Kidney (tissue), 14 donors: ENCODE data around the gene TPPP. TPM values are rescaled to one million over a fixed set of nuclear protein-coding genes. Genes with fewer than 3 reads are reported as not detected.
"Not testable (repeated sequence)": the region's sequence is repeated elsewhere in the genome, so short reads cannot be mapped to it uniquely, and the experiment has no call there.

Experiments
- DNase-seq, 5 donors: peaks; one replicate each; pipeline ENCODE4 v3.0.0-alpha.2; 2013 to 2020
- FAIRE-seq: peaks from 2 replicates; lab custom pipeline; 2012; peaks lifted over from hg19 to GRCh38; lab: Jason Lieb, UNC
- H3K27ac ChIP-seq, 2 donors: one replicate each; pipeline ENCODE4 v1.7.0; 2013; ENCODE audit warnings: low read depth in 2 of 2, low read length in 2 of 2, inconsistent platforms in 1 of 2
- H3K27me3 ChIP-seq: one replicate; pipeline ENCODE4 v1.7.1; 2013; ENCODE audit warnings: low read length, inconsistent platforms; ENCODE audit not compliant: control insufficient read depth, insufficient read depth
- H3K36me3 ChIP-seq, 3 donors: one replicate each; pipeline versions ENCODE4 v1.7.0 to v1.7.1; 2013; ENCODE audit warnings: low read length in 3 of 3, control low read depth in 1 of 3, inconsistent platforms in 1 of 3; ENCODE audit not compliant: insufficient read depth in 3 of 3, control insufficient read depth in 2 of 3
- H3K4me1 ChIP-seq, 3 donors: one replicate each; pipeline versions ENCODE4 v1.7.0 to v1.7.1; 2013; ENCODE audit warnings: low read length in 3 of 3, inconsistent platforms in 1 of 3, low read depth in 1 of 3; ENCODE audit not compliant: control insufficient read depth in 2 of 3, insufficient read depth in 2 of 3
- H3K4me3 ChIP-seq, 3 donors: one replicate each; pipeline versions ENCODE4 v1.7.0 to v1.8.1; 2013; ENCODE audit warnings: low read length in 3 of 3, control low read depth in 1 of 3, inconsistent platforms in 1 of 3
- H3K9ac ChIP-seq, 3 donors: one replicate each; pipeline versions ENCODE4 v1.7.0 to v1.7.1; 2013; ENCODE audit warnings: low read length in 3 of 3, control low read depth in 1 of 3, inconsistent platforms in 1 of 3
- H3K9me3 ChIP-seq, 3 donors: one replicate each; pipeline versions ENCODE4 v1.7.0 to v1.7.1; 2013; ENCODE audit warnings: low read length in 3 of 3, control low read depth in 1 of 3, inconsistent platforms in 1 of 3; ENCODE audit not compliant: control insufficient read depth in 2 of 3, insufficient read depth in 1 of 3
- intact Hi-C: fragments of 100-400 bp; cut with DNase I; formaldehyde crosslinking; loops from one replicate; pipeline ENCODE4 v1.11.1; 2022
- polyA plus RNA-seq: library from polyadenylated mRNA; stranded (reverse); fragments of 350-450 nt; fragmentation: Illumina TruSeq; extraction: RNeasy Lipid Tissue Mini Kit (QIAGEN cat#74804); gene quantifications from one replicate; pipeline ENCODE4 v1.2.3, GENCODE V29; 2014; ENCODE audit warnings: low read depth, low replicate concordance; ENCODE audit not compliant: insufficient read depth
- total RNA-seq: library from RNA; stranded (reverse); fragmentation: NEBNext Ultra II Directional; extraction: Animal tissue kit (Norgen Biotek cat#: 25700); gene quantifications from one replicate; pipeline ENCODE4 v1.2.1, GENCODE V29; 2021
- TF ChIP-seq, protein P1 (sequence below): IDR thresholded peaks from 3 replicates; pipeline ENCODE4 v1.5.1; 2012; ENCODE audit warnings: mild to moderate bottlenecking, moderate library complexity, borderline replicate concordance; ENCODE audit not compliant: insufficient read depth; ENCODE audit errors: extremely low read depth
- donor health status: control.
- donor health status: control.
- donor health status: control.
- donor health status: control.
- donor health status: control.
- donor health status: DM: yes; HTN: yes; CAD: no.
- donor health status: Normal renal cell carcinoma (clear cell type).

TPPP gene
- total and polyA plus RNA-seq, 2 donors from 2014 or later, result 5.8 to 6.9 TPM

DNA sequence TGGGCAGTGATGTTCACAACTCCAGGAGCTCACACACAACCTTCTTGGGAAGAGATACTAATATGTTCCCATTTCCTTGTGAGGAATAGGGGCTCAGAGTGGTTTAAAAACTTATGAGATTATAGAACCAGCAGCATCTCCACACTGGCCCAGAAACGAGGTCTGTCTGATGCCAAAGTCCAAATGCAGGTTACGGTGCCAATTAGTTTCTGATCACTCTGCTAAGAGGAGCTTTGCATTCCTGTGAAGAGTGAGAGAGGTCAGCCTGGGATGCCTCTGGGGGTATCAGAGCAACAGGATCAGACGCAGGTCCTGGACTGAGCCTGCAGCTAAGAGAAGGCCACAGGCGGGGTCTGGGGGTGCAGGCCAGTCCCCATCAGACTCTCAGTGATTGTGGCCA is 30.2 kb upstream of the TPPP start:
- intact Hi-C loops, H3K27ac ChIP-seq, H3K4me3 ChIP-seq, H3K9me3 ChIP-seq, H3K9ac ChIP-seq, H3K27me3 ChIP-seq, H3K4me1 ChIP-seq, H3K36me3 ChIP-seq, FAIRE-seq, DNase-seq: not testable (repeated sequence)

DNA sequence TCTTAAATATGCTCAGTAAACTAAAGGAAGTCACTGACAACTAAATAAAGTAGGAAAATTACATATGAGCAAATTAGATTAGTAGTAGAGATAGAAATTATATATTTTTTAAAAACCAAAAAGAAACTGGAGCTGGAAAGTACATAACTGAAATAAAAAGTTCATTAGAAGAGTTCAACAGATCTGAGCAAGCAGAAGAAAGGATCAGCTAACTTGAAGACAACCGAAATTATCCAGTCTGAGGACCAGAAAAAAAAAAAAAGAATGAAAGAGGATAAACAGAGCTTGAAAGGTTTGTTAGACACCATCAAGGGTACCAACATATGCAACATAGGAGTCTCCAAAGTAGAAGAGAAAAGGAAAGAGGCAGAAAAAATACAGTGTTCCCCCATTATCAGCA is 26.2 kb upstream of the TPPP start:
- H3K27me3 ChIP-seq, H3K4me3 ChIP-seq, H3K27ac ChIP-seq, DNase-seq, H3K9ac ChIP-seq, H3K4me1 ChIP-seq, H3K9me3 ChIP-seq, FAIRE-seq, H3K36me3 ChIP-seq, intact Hi-C loops: not testable (repeated sequence)

DNA sequence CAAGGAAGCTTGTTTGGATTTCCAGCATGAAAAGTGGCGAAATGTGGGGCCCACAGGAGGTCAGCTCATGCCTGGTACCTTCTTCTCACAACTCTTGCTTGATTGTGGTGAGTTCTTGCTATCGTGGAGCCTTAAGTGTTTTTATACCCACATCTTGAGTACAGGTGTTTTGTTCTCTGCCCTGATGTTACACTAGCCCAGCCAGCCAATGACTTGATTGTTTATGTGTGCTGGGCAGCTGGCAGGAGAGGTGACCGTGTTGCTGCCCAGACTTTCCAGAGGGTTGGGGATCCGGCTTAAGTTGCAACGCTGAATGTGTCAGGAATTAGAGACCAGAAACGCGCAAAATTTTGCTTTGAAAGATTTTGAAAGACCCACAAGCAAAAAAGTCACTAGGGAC is 24.0 kb upstream of the TPPP start:
- Histone ChIP-seq H3K36me3 (no peaks in the 10 kb centered on the region), H3K4me3 (no peak overlapping the region), H3K4me1 (no peaks in the 10 kb centered on the region), H3K9ac (no peak overlapping the region), H3K9me3 (peaks cover 0 to 4% (median 0%) of the 10 kb centered on the region in 3 donors), H3K27ac (no peak overlapping the region), H3K27me3 (no peaks in the 10 kb centered on the region)
- intact Hi-C loops, result no loop called here
- TF ChIP-seq, protein P1, sequence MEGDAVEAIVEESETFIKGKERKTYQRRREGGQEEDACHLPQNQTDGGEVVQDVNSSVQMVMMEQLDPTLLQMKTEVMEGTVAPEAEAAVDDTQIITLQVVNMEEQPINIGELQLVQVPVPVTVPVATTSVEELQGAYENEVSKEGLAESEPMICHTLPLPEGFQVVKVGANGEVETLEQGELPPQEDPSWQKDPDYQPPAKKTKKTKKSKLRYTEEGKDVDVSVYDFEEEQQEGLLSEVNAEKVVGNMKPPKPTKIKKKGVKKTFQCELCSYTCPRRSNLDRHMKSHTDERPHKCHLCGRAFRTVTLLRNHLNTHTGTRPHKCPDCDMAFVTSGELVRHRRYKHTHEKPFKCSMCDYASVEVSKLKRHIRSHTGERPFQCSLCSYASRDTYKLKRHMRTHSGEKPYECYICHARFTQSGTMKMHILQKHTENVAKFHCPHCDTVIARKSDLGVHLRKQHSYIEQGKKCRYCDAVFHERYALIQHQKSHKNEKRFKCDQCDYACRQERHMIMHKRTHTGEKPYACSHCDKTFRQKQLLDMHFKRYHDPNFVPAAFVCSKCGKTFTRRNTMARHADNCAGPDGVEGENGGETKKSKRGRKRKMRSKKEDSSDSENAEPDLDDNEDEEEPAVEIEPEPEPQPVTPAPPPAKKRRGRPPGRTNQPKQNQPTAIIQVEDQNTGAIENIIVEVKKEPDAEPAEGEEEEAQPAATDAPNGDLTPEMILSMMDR, result no peak
- DNase-seq, result no peak
- FAIRE-seq, result no peak

DNA sequence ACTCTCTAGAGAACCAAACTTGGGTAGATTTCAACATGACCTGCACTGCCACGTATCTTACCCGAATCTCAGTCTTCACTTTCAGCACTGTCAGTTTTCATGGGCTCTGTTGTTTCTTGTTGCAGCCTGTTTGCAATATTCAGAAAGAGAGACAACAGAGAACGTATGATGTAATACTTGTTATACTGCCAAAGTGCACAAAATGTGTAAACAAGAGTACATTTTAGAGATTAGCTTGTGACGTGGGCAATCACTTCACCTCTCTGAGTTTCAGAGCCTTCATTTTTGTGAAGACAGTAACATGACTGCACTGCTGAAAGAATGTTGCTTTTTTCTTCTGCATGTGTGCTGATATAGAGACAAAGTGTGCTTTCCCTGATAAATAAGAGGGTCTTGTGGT is 23.6 kb upstream of the TPPP start:
- DNase-seq, H3K27ac ChIP-seq, H3K9ac ChIP-seq, FAIRE-seq, H3K27me3 ChIP-seq, intact Hi-C loops, H3K4me3 ChIP-seq, H3K36me3 ChIP-seq, H3K9me3 ChIP-seq, H3K4me1 ChIP-seq: not testable (repeated sequence)

DNA sequence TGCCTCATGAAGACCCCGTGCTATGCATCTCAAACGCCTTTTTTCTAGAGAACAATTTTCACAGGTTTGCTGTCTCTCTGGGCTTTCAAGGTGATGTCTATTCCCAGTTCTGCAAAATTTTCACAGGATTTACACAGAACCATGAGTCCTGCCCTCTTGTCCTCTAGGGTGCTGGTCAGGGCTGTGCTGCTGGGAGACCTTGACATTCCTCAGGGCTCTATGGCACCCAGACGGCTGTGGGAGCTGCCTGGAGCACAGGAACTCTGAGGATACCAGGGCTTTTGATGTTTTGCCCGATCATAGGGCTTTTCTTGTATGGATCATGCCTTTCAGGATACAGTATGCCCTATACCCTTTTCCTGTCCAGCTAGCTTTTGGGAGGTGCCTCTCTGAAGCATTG is 22.5 kb upstream of the TPPP start:
- FAIRE-seq, intact Hi-C loops: not testable (repeated sequence)

DNA sequence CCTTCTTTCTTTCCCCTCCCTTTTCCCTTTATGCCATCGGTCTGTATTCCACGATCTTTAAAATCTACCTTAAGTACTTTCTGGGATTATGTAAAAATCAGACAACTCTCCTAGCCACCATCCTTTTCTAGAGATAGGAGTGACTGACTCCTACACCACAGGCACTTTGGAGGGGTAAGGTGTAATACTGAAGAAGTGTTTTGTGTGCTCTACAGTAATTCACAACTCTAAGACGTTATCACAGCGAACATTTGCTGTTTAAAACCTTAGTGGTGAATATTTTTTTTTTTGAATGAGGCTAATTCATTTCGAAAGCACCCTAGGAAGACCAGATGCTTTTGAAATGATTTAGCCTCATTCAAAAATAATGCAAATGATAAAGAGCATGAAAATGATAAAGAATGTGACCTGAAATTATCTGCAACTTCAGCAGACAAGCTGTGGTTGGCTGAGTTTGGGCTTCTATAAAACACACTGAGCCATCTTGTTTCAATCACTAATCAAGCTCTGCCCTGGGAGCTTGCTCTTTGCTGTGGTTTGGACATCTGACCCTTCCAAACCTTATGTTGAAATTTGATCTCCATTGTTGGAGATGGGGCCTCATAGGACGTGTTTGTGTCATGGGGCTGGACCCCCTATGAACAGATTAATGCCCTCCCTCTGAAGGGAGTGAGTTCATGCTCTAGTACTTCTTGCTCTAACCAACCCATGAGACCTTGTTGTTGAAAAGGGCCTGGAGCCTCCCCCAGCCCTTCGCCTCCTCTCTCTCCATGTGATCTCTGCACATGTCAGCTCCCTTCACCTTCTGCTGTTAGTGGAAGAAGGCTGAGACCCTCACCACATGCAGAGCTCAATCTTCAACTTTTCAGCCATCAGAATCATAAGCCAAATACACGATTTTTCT is 21.3 kb upstream of the TPPP start:
- H3K4me1 ChIP-seq, intact Hi-C loops, FAIRE-seq, H3K27ac ChIP-seq, H3K36me3 ChIP-seq, H3K4me3 ChIP-seq, H3K27me3 ChIP-seq, H3K9me3 ChIP-seq, H3K9ac ChIP-seq: not testable (repeated sequence)
- peak in 3 of 5 donors; percentile 44 to 47 (median 45) for DNase-seq

More for the DNA sequence above, 22.5 kb upstream of the TPPP start:
- not testable (repeated sequence) for H3K27me3 ChIP-seq, H3K4me3 ChIP-seq, H3K9ac ChIP-seq, H3K36me3 ChIP-seq, H3K27ac ChIP-seq, H3K9me3 ChIP-seq, H3K4me1 ChIP-seq, DNase-seq

DNA sequence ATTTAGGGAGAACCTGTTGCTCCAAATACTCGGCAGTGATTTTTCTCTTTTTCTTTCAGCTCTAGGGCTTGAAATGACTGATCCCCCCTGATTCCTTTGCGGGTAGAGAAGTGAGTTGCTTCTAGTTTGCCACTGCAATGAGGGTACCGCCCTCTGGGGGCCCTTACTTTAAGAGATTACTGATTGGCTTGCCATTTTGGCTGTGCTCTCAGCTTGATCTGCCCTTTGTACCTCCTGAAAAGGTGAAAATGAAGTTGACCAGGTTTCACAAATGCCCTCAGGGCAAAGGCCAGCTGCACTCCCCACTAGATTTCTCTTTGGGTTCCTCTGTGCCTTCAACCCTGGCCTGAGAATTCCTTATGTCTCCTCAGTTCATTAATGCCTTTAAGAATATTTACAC is 20.5 kb upstream of the TPPP start:
- H3K4me3 ChIP-seq, H3K9me3 ChIP-seq, H3K36me3 ChIP-seq, FAIRE-seq, intact Hi-C loops, H3K27me3 ChIP-seq, H3K4me1 ChIP-seq, H3K27ac ChIP-seq, H3K9ac ChIP-seq: not testable (repeated sequence)
- DNase-seq, result peak in 2 of 5 donors; percentile 8 to 27
